Liver (tissue), 9 donors: ENCODE data around the gene DSE. TPM values are rescaled to one million over a fixed set of nuclear protein-coding genes. Genes with fewer than 3 reads are reported as not detected.

ENCODE experiments used
- DNase-seq: peaks from one replicate; pipeline ENCODE4 v3.0.0-alpha.2; 2017; ENCODE audit warnings: low spot score
- H3K27ac ChIP-seq, 2 donors: one replicate each; pipeline ENCODE4 v1.7.0; 2013; ENCODE audit warnings: inconsistent platforms in 2 of 2, low read length in 2 of 2, control low read depth in 1 of 2, low read depth in 1 of 2, mild to moderate bottlenecking in 1 of 2
- H3K27me3 ChIP-seq, 4 donors: one replicate each; pipeline versions ENCODE4 v1.6.1 to v1.7.0; 2013; ENCODE audit warnings: low read length in 3 of 4, inconsistent platforms in 1 of 4, mild to moderate bottlenecking in 1 of 4, moderate library complexity in 1 of 4; ENCODE audit not compliant: control insufficient read depth in 4 of 4, insufficient read depth in 4 of 4
- H3K36me3 ChIP-seq, 4 donors: one replicate each; pipeline versions ENCODE4 v1.6.1 to v1.7.0; 2013; ENCODE audit warnings: low read length in 3 of 4, mild to moderate bottlenecking in 3 of 4, low read depth in 1 of 4, moderate library complexity in 1 of 4; ENCODE audit not compliant: control insufficient read depth in 4 of 4, insufficient read depth in 3 of 4
- H3K4me1 ChIP-seq, 4 donors: one replicate each; pipeline versions ENCODE4 v1.6.1 to v1.7.0; 2013; ENCODE audit warnings: low read length in 3 of 4, mild to moderate bottlenecking in 3 of 4, moderate library complexity in 1 of 4; ENCODE audit not compliant: control insufficient read depth in 4 of 4, insufficient read depth in 4 of 4
- H3K4me3 ChIP-seq, 3 donors: one replicate each; pipeline versions ENCODE4 v1.6.1 to v1.7.0; 2013; ENCODE audit warnings: low read length in 3 of 3, control low read depth in 1 of 3, low read depth in 1 of 3, mild to moderate bottlenecking in 1 of 3
- H3K9ac ChIP-seq, 2 donors: one replicate each; pipeline ENCODE4 v1.7.0; 2013; ENCODE audit warnings: low read length in 2 of 2, mild to moderate bottlenecking in 2 of 2, moderate library complexity in 2 of 2, control low read depth in 1 of 2, low read depth in 1 of 2
- H3K9me3 ChIP-seq, 4 donors: one replicate each; pipeline versions ENCODE4 v1.6.1 to v1.7.0; 2013; ENCODE audit warnings: low read length in 3 of 4; ENCODE audit not compliant: control insufficient read depth in 4 of 4
- EGR1 ChIP-seq, 2 donors: IDR thresholded peaks; 2 replicates each; pipeline ENCODE4 v1.6.1; 2016 to 2018; ENCODE audit warnings: antibody characterized with exemption in 2 of 2, low read depth in 2 of 2
- FOXA1 ChIP-seq: IDR thresholded peaks from 2 replicates; pipeline ENCODE4 v1.6.1; 2016; ENCODE audit warnings: antibody characterized with exemption
- GABPA ChIP-seq, 2 donors: IDR thresholded peaks in 1 of 2; conservative IDR thresholded peaks in 1 of 2; 2 replicates each; pipeline ENCODE4 v1.6.1; 2016; ENCODE audit warnings: antibody characterized with exemption in 2 of 2, mild to moderate bottlenecking in 1 of 2, moderate library complexity in 1 of 2
- HNF4A ChIP-seq, 2 donors: conservative IDR thresholded peaks; 2 replicates each; pipeline ENCODE4 v1.6.1; 2016; ENCODE audit warnings: antibody characterized with exemption in 2 of 2, mild to moderate bottlenecking in 2 of 2
- JUND ChIP-seq, 2 donors: IDR thresholded peaks; 2 replicates each; pipeline ENCODE4 v1.6.1; 2016; ENCODE audit warnings: antibody characterized with exemption in 2 of 2
- NR2F2 ChIP-seq: IDR thresholded peaks from 2 replicates; pipeline ENCODE4 v1.6.1; 2016; ENCODE audit warnings: antibody characterized with exemption
- RAD21 ChIP-seq, 2 donors: IDR thresholded peaks; 2 replicates each; pipeline ENCODE4 v1.6.1; 2016; ENCODE audit warnings: antibody characterized with exemption in 2 of 2, mild to moderate bottlenecking in 2 of 2
- TAF1 ChIP-seq: conservative IDR thresholded peaks from 2 replicates; pipeline ENCODE4 v1.6.1; 2016; ENCODE audit warnings: antibody characterized with exemption, mild to moderate bottlenecking
- YY1 ChIP-seq: IDR thresholded peaks from 2 replicates; pipeline ENCODE4 v1.6.1; 2016; ENCODE audit warnings: antibody characterized with exemption, mild to moderate bottlenecking
- WGBS: extraction: QIAGEN DNeasy Blood & Tissue Kit; methylation state at CpG from one replicate; pipeline ENCODE4 v1.1.7; 2013; 5-methylcytosine and 5-hydroxymethylcytosine counted together
- polyA plus RNA-seq, 2 donors: library from polyadenylated mRNA; stranded (reverse) in 1 of 2; unstranded in 1 of 2; fragments of 200-250 nt in 1 of 2; fragments of >200 nt in 1 of 2; fragmentation: Nextera tagmentation in 1 of 2; extraction: Ambion mirVana in 1 of 2; gene quantifications; one replicate each; pipeline versions ENCODE4 v1.2.1 to v1.2.3, GENCODE V29; 2013 to 2015
- total RNA-seq, 2 donors: library from RNA; depleted of rRNA; stranded (reverse); fragments of >200 nt; gene quantifications; one replicate each; pipeline ENCODE4 v1.2.3, GENCODE V29; 2014
- TF ChIP-seq, protein P1 (sequence below): fragments of 150-350 bp; IDR thresholded peaks from 2 replicates; pipeline ENCODE4 v1.5.1; 2017; ENCODE audit warnings: improper control_type of control experiment, low read depth, low read length; ENCODE audit not compliant: missing input control
- TF ChIP-seq, protein P2 (sequence below): IDR thresholded peaks from 2 replicates; pipeline ENCODE4 v1.6.1; 2016; ENCODE audit warnings: antibody characterized with exemption
- TF ChIP-seq, protein P3 (sequence below): IDR thresholded peaks from 2 replicates; pipeline ENCODE4 v1.6.1; 2016; ENCODE audit warnings: antibody characterized with exemption
- donor health status: healthy.
- donor health status: healthy.
- donor health status: healthy.
- donor health status: healthy.
- donor health status: healthy.

DSE gene
- total and polyA plus RNA-seq, 4 donors, result 5.5 to 22.8 (median 9.6) TPM

DNA sequence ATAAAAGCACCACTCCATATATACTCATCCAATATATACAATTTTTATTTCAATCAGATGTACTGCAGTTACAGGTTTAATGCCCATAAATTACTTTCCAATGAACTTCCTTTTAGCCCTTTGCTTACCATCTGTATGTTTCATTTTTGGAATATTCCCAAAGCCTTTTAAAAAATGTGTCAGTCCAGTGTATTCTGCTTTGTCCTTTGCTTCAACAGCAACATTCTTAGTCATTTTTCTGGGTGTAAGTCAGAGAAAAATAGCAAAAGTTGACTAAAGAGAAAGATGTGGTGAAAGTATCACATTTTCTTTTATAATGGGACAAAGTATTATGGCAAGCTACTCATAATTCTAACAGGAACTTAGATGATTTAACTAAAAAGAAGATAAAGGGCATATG is 15.2 kb downstream of the DSE start:
- Histone ChIP-seq H3K9ac (no peak overlapping the region), H3K4me3 (no peak overlapping the region), H3K4me1 (peaks cover 0 to 4% (median 0%) of the 10 kb centered on the region in 4 donors), H3K27ac (peak overlapping the region in 1 of 2 donors; percentile 13), H3K9me3 (no peaks in the 10 kb centered on the region), H3K36me3 (no peaks in the 10 kb centered on the region), H3K27me3 (no peaks in the 10 kb centered on the region)
- DNase-seq, result no peak
- TF ChIP-seq RAD21 (IDR thresholded peaks at IDR 0.05), result no peak
- TF ChIP-seq NR2F2, result no peak
- no peak for TF ChIP-seq TAF1
- TF ChIP-seq, protein P1, sequence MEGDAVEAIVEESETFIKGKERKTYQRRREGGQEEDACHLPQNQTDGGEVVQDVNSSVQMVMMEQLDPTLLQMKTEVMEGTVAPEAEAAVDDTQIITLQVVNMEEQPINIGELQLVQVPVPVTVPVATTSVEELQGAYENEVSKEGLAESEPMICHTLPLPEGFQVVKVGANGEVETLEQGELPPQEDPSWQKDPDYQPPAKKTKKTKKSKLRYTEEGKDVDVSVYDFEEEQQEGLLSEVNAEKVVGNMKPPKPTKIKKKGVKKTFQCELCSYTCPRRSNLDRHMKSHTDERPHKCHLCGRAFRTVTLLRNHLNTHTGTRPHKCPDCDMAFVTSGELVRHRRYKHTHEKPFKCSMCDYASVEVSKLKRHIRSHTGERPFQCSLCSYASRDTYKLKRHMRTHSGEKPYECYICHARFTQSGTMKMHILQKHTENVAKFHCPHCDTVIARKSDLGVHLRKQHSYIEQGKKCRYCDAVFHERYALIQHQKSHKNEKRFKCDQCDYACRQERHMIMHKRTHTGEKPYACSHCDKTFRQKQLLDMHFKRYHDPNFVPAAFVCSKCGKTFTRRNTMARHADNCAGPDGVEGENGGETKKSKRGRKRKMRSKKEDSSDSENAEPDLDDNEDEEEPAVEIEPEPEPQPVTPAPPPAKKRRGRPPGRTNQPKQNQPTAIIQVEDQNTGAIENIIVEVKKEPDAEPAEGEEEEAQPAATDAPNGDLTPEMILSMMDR, result no peak
- TF ChIP-seq EGR1 (IDR thresholded peaks at IDR 0.05; ENCODE audit: low read depth in 2 of 2), result no peak
- TF ChIP-seq, protein P2, sequence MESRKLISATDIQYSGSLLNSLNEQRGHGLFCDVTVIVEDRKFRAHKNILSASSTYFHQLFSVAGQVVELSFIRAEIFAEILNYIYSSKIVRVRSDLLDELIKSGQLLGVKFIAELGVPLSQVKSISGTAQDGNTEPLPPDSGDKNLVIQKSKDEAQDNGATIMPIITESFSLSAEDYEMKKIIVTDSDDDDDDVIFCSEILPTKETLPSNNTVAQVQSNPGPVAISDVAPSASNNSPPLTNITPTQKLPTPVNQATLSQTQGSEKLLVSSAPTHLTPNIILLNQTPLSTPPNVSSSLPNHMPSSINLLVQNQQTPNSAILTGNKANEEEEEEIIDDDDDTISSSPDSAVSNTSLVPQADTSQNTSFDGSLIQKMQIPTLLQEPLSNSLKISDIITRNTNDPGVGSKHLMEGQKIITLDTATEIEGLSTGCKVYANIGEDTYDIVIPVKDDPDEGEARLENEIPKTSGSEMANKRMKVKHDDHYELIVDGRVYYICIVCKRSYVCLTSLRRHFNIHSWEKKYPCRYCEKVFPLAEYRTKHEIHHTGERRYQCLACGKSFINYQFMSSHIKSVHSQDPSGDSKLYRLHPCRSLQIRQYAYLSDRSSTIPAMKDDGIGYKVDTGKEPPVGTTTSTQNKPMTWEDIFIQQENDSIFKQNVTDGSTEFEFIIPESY, result no peak
- no peak for TF ChIP-seq HNF4A (conservative IDR thresholded peaks at IDR 0.05)
- TF ChIP-seq FOXA1, result no peak
- TF ChIP-seq, protein P3, sequence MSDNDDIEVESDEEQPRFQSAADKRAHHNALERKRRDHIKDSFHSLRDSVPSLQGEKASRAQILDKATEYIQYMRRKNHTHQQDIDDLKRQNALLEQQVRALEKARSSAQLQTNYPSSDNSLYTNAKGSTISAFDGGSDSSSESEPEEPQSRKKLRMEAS, result no peak

DNA sequence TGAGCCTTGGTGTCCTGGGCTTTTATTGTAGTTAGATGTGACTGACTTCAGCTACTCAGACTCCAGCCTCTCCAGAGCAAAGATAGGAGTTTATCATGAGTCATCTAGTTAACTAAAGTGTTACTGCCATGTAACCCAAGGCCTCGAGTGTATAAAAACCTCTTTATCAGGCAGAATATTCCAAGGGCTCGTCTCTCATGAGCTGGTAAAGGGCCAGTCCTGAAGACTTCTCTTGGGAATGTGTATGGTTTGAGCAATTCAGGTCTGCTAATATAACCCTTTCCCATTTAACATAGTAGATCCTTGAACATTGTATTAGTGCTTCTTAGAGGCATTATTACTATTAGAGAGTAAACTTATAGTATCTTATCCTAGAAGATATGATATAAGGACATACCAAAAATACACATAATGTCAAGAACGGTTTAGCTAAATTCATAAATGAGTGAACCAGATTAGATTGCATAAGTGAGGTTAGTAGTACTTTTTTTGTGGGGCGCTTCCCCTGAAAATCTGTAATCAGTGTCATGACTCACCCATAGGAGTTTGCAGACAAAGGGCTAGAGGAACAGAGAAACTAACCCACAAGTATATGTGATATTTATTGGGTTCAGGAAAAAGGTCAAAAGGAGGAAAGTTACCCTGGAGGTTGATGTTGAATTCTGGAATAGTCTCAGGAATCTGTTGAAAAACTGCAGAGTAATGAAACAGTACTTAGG is 16.0 kb downstream of the DSE start:
- peaks cover 0 to 4% (median 0%) of the 10 kb centered on the region in 4 donors for H3K4me1 ChIP-seq
- H3K27me3 ChIP-seq, result no peaks in the 10 kb centered on the region
- no peak for DNase-seq
- no peak overlapping the region for H3K27ac ChIP-seq
- H3K9ac ChIP-seq, result no peak overlapping the region
- H3K4me3 ChIP-seq, result no peak overlapping the region
- H3K9me3 ChIP-seq, result no peaks in the 10 kb centered on the region
- 78% methylated on average over 4 of the region's 4 CpGs for WGBS
- TF ChIP-seq, protein P2, result no peak
- TF ChIP-seq, protein P3, result no peak
- no peak for TF ChIP-seq NR2F2
- TF ChIP-seq HNF4A (conservative IDR thresholded peaks at IDR 0.05), result no peak
- no peak for TF ChIP-seq JUND (IDR thresholded peaks at IDR 0.05)
- no peak for TF ChIP-seq YY1
- no peak for TF ChIP-seq GABPA (IDR thresholded peaks at IDR 0.05 in 1 of 2, conservative IDR thresholded peaks at IDR 0.05 in 1 of 2)
- TF ChIP-seq, protein P1, result no peak
- no peaks in the 10 kb centered on the region for H3K36me3 ChIP-seq
